ENCODE data around the gene NRN1L. TPM values are rescaled to one million over a fixed set of nuclear protein-coding genes. Genes with fewer than 3 reads are reported as not detected.

NRN1L gene
- total RNA-seq, 1 experiment from 2014 or later: not detected

DNA sequence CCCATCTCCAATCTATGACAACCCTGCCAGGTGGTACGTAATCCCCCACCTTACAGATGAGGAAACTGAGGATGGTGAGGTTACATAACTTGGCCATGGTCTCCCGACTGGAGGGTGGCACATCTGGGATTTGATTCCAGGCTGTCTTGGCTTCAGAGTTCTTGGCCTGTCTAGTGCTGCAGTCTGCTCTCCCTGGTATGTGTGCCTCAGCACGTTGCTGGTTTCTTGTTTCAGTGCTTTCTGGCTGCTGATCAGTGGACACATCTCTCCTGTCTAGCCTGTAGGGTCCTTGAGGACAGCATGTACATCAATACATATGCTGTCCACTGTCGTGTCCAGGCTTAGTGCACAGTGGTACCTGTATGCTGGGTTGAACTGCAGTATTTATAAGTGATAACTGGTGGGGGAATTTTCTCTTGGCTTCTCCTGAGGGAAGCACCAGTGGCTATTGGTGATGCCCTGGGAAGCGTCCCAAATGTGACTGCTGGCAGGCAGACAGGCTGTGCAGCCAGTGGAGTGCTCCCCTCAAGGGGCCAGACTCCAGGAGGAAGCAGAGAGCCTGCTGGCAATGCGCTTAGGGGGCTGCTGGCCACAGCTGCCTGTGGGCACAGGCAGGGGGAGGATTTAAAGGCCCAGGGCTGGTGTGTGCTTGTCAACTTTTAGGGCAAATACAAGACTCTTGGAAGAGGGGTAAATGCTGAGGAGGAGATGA is 32.6 kb downstream of the NRN1L start:
- DNase-seq: no peak
- Histone ChIP-seq H3K27ac (no peak overlapping the region), H3K36me3 (ENCODE audit: low read depth) (no peaks in the 10 kb centered on the region), H3K4me3 (no peak overlapping the region), H4K20me1 (ENCODE audit: insufficient read depth) (peaks cover 47% of the 10 kb centered on the region), H3F3A (ENCODE audit: insufficient read depth, low read depth) (no peaks in the 10 kb centered on the region), H3K79me2 (ENCODE audit: low read depth) (no peaks in the 10 kb centered on the region), H3K4me2 (no peak overlapping the region), H3K4me1 (replicated peaks; ENCODE audit: insufficient read depth) (no peaks in the 10 kb centered on the region), H3K9me3 (ENCODE audit: insufficient read depth, low read depth) (no peaks in the 10 kb centered on the region), H2AFZ (no peak overlapping the region), H3K27me3 (ENCODE audit: insufficient read depth, low read depth) (no peaks in the 10 kb centered on the region), H3K9me2 (ENCODE audit: insufficient read depth) (no peaks in the 10 kb centered on the region)
- CTCF ChIA-PET: no interaction called here
- intact Hi-C loops (cut with micrococcal nuclease; ENCODE audit: unreplicated experiment): no loop called here
- POLR2A ChIA-PET (ENCODE audit: unreplicated experiment): interaction anchor here (0.8 kb wide), 1 partner anchor 15 kb away, joined by 6 read pairs; the partner anchor contains the start of gene CTRL
- no peak for TF ChIP-seq EZH2 (IDR thresholded peaks at IDR 0.05; ENCODE audit: low read depth)
- TF ChIP-seq, protein P1, sequence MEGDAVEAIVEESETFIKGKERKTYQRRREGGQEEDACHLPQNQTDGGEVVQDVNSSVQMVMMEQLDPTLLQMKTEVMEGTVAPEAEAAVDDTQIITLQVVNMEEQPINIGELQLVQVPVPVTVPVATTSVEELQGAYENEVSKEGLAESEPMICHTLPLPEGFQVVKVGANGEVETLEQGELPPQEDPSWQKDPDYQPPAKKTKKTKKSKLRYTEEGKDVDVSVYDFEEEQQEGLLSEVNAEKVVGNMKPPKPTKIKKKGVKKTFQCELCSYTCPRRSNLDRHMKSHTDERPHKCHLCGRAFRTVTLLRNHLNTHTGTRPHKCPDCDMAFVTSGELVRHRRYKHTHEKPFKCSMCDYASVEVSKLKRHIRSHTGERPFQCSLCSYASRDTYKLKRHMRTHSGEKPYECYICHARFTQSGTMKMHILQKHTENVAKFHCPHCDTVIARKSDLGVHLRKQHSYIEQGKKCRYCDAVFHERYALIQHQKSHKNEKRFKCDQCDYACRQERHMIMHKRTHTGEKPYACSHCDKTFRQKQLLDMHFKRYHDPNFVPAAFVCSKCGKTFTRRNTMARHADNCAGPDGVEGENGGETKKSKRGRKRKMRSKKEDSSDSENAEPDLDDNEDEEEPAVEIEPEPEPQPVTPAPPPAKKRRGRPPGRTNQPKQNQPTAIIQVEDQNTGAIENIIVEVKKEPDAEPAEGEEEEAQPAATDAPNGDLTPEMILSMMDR (conservative IDR thresholded peaks at IDR 0.05): no peak
- no TSS peak for BruUV-seq (replicated peaks)

DNA sequence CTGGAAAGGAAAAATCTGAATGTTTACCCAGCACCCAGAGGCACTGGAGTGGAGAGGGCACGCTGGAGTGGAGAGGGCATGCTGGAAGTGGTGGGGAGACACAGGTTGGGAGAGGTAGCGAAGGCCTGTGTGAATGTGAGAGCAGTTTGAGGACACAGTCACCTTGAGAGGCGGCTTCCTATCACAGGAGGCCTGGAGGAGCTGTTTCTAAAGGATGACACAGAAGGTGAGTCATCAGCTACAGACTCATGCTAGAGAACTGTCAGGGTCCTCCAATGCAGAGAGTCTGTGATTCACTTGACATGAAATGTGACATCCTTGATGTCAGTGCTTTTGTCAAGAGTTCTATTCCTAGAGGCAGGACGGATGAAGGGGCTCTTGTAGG is 33.2 kb downstream of the NRN1L start:
- H3K27ac ChIP-seq: no peak overlapping the region
- no peaks in the 10 kb centered on the region for H3K36me3 ChIP-seq (ENCODE audit: low read depth)
- POLR2A ChIA-PET (ENCODE audit: unreplicated experiment): interaction anchor here (0.8 kb wide), 1 partner anchor 14 kb away, joined by 6 read pairs; the partner anchor contains the start of gene CTRL
- peaks cover 47% of the 10 kb centered on the region for H4K20me1 ChIP-seq (ENCODE audit: insufficient read depth)
- H3K4me1 ChIP-seq (replicated peaks; ENCODE audit: insufficient read depth): no peaks in the 10 kb centered on the region
- no peak for DNase-seq
- H3K4me3 ChIP-seq: no peak overlapping the region
- no TSS peak for BruUV-seq (replicated peaks)
- no peak overlapping the region for H3K4me2 ChIP-seq
- H3K9me3 ChIP-seq (ENCODE audit: insufficient read depth, low read depth): no peaks in the 10 kb centered on the region
- intact Hi-C loops (cut with micrococcal nuclease; ENCODE audit: unreplicated experiment): no loop called here
- no peak overlapping the region for H2AFZ ChIP-seq
- no peaks in the 10 kb centered on the region for H3K9me2 ChIP-seq (ENCODE audit: insufficient read depth)
- no peaks in the 10 kb centered on the region for H3K27me3 ChIP-seq (ENCODE audit: insufficient read depth, low read depth)
- no peaks in the 10 kb centered on the region for H3K79me2 ChIP-seq (ENCODE audit: low read depth)
- no peak for TF ChIP-seq EZH2 (IDR thresholded peaks at IDR 0.05; ENCODE audit: low read depth)
- TF ChIP-seq, protein P1 (conservative IDR thresholded peaks at IDR 0.05): no peak
- CTCF ChIA-PET: no interaction called here
- no peaks in the 10 kb centered on the region for H3F3A ChIP-seq (ENCODE audit: insufficient read depth, low read depth)

DNA sequence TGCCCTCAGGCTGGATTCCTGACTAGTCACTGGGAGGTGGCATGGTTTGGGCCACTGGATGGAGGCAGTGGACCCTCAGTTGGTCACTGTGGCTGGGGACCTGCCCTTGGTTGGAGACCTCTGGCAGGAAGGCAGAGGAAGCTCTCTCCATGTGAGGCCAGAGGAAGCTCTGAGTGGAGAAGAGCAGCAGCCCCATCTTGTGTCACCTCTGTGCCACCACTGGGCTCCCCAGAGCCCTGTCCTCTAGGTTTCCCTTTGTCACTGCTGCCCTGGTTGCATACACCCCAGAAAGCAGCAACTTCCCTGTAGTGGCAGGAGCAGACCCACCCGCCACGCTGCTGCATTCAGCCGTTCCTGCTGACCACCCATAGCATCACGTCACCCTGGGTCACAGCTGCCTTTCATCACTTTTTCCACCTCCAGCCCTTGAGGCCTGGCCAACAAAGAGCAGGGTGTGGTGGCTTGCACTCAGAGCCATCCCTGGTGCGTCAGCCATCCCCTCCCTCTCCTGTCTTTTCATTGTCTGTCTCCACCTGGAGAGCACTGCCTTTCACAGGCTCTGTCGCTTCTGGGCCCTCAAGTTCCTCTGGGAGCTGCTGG is 35.0 kb downstream of the NRN1L start:
- no peak for DNase-seq
- H3F3A ChIP-seq (ENCODE audit: insufficient read depth, low read depth): no peaks in the 10 kb centered on the region
- CTCF ChIA-PET: no interaction called here

More for the DNA sequence above, 35.0 kb downstream of the NRN1L start:
- H2AFZ ChIP-seq: no peak overlapping the region
- TF ChIP-seq, protein P1 (conservative IDR thresholded peaks at IDR 0.05): no peak
- TF ChIP-seq EZH2 (IDR thresholded peaks at IDR 0.05; ENCODE audit: low read depth): no peak
- no peak overlapping the region for H3K4me3 ChIP-seq
- H3K79me2 ChIP-seq (ENCODE audit: low read depth): no peaks in the 10 kb centered on the region
- H3K4me1 ChIP-seq (replicated peaks; ENCODE audit: insufficient read depth): no peaks in the 10 kb centered on the region
- H3K4me2 ChIP-seq: no peak overlapping the region
- no peaks in the 10 kb centered on the region for H3K36me3 ChIP-seq (ENCODE audit: low read depth)
- no peaks in the 10 kb centered on the region for H3K27me3 ChIP-seq (ENCODE audit: insufficient read depth, low read depth)
- intact Hi-C loops (cut with micrococcal nuclease; ENCODE audit: unreplicated experiment): no loop called here
- no peaks in the 10 kb centered on the region for H3K9me2 ChIP-seq (ENCODE audit: insufficient read depth)
- POLR2A ChIA-PET (ENCODE audit: unreplicated experiment): no interaction called here
- no peak overlapping the region for H3K27ac ChIP-seq
- no peaks in the 10 kb centered on the region for H3K9me3 ChIP-seq (ENCODE audit: insufficient read depth, low read depth)
- H4K20me1 ChIP-seq (ENCODE audit: insufficient read depth): peaks cover 55% of the 10 kb centered on the region
- BruUV-seq (replicated peaks): no TSS peak

Data from PC-9 (cell line).